ENCODE results near the gene SERPING1.

SERPING1 gene

DNA sequence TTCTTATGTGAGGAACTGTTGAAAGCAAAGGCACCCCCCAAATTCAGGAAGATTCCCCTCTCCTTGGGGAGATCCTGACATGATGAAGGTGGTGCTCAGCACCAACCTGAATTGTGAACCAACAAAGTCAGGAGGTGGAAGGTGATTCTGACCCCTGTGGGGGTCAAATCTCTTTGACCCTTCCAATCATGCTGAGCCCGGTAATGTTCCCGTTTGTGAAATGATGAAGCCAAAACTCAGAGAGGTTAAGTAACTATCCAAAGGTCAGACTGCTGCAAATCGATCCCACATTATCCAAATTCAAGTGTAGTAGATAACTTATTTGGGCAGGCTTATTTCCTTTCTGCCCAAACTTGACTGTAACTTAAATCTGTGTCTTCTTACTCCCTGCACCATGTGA, 19.1 kb downstream of the SERPING1 start:
- Histone ChIP-seq H3K27ac (replicated peaks) (no peak overlapping the region), H3K27me3 (ENCODE audit: insufficient read depth, poor library complexity, severe bottlenecking) (no peaks in the 10 kb centered on the region), H3K4me3 (replicated peaks; ENCODE audit: insufficient read depth, low read length) (no peak overlapping the region)
- no peak for DNase-seq (ENCODE audit: low read depth in 1 of 2, low spot score in 1 of 2)
- TF ChIP-seq POLR2AphosphoS5 (IDR thresholded peaks at IDR 0.05; ENCODE audit: low read depth) (no peak), SPI1 (IDR thresholded peaks at IDR 0.05; ENCODE audit: borderline replicate concordance, low read depth) (no peak), GABPA (IDR thresholded peaks at IDR 0.05; ENCODE audit: low read depth) (no peak)
- TF ChIP-seq, protein P1, sequence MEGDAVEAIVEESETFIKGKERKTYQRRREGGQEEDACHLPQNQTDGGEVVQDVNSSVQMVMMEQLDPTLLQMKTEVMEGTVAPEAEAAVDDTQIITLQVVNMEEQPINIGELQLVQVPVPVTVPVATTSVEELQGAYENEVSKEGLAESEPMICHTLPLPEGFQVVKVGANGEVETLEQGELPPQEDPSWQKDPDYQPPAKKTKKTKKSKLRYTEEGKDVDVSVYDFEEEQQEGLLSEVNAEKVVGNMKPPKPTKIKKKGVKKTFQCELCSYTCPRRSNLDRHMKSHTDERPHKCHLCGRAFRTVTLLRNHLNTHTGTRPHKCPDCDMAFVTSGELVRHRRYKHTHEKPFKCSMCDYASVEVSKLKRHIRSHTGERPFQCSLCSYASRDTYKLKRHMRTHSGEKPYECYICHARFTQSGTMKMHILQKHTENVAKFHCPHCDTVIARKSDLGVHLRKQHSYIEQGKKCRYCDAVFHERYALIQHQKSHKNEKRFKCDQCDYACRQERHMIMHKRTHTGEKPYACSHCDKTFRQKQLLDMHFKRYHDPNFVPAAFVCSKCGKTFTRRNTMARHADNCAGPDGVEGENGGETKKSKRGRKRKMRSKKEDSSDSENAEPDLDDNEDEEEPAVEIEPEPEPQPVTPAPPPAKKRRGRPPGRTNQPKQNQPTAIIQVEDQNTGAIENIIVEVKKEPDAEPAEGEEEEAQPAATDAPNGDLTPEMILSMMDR (IDR thresholded peaks at IDR 0.05; ENCODE audit: insufficient read depth, low read length), result no peak
- TF ChIP-seq, protein P2, sequence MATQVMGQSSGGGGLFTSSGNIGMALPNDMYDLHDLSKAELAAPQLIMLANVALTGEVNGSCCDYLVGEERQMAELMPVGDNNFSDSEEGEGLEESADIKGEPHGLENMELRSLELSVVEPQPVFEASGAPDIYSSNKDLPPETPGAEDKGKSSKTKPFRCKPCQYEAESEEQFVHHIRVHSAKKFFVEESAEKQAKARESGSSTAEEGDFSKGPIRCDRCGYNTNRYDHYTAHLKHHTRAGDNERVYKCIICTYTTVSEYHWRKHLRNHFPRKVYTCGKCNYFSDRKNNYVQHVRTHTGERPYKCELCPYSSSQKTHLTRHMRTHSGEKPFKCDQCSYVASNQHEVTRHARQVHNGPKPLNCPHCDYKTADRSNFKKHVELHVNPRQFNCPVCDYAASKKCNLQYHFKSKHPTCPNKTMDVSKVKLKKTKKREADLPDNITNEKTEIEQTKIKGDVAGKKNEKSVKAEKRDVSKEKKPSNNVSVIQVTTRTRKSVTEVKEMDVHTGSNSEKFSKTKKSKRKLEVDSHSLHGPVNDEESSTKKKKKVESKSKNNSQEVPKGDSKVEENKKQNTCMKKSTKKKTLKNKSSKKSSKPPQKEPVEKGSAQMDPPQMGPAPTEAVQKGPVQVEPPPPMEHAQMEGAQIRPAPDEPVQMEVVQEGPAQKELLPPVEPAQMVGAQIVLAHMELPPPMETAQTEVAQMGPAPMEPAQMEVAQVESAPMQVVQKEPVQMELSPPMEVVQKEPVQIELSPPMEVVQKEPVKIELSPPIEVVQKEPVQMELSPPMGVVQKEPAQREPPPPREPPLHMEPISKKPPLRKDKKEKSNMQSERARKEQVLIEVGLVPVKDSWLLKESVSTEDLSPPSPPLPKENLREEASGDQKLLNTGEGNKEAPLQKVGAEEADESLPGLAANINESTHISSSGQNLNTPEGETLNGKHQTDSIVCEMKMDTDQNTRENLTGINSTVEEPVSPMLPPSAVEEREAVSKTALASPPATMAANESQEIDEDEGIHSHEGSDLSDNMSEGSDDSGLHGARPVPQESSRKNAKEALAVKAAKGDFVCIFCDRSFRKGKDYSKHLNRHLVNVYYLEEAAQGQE (IDR thresholded peaks at IDR 0.05; ENCODE audit: insufficient replicate concordance, low read depth), result no peak

DNA sequence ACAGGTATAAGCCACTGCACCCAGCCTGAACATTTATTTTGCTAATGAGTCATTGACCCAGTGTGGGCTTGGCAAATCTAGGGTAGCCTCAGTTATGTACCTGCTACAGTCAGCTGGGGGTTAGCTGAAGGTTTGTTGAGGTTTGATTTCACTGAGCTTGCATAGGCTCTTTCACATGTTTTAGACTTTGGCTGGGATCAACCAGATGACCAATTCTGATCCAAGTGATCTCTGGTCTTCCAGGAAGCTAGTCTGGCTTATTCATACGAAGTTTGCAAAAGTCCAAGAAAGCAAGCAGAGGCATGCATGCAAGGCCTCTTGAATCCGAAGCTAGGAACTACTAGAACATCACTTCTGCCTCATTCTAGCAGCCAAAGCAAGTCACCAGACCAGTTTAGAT, 21.0 kb downstream of the SERPING1 start:
- TF ChIP-seq, protein P1 (IDR thresholded peaks at IDR 0.05; ENCODE audit: insufficient read depth, low read length), result no peak
- TF ChIP-seq, protein P2 (IDR thresholded peaks at IDR 0.05; ENCODE audit: insufficient replicate concordance, low read depth), result no peak
- no peak for TF ChIP-seq POLR2AphosphoS5 (IDR thresholded peaks at IDR 0.05; ENCODE audit: low read depth)
- no peak for TF ChIP-seq SPI1 (IDR thresholded peaks at IDR 0.05; ENCODE audit: borderline replicate concordance, low read depth)
- no peak for TF ChIP-seq GABPA (IDR thresholded peaks at IDR 0.05; ENCODE audit: low read depth)
- no peak overlapping the region for H3K4me3 ChIP-seq (replicated peaks; ENCODE audit: insufficient read depth, low read length)
- H3K27ac ChIP-seq (replicated peaks), result no peak overlapping the region
- H3K27me3 ChIP-seq (ENCODE audit: insufficient read depth, poor library complexity, severe bottlenecking), result no peaks in the 10 kb centered on the region
- no peak for DNase-seq (ENCODE audit: low read depth in 1 of 2, low spot score in 1 of 2)

DNA sequence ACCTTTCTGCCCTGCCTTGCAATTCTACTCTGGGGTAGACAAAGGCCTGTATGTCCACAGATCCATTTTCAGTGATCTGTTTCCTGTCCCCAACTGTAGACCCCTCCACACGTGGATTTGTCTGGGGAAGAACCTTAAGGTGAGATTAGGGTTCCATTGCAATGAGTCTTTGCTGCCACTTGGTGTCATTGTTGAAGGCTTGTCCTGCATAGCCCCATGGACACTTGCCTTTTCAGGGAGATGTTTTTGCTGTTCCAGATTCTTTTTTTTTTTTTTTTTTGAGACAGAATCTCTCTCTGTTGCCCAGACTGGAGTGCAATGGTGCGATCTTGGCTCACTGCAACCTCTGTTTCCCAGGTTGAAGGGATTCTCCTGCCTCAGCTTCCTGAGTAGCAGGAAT, 21.8 kb downstream of the SERPING1 start:
- DNase-seq (ENCODE audit: low read depth in 1 of 2, low spot score in 1 of 2), result no peak
- no peaks in the 10 kb centered on the region for H3K27me3 ChIP-seq (ENCODE audit: insufficient read depth, poor library complexity, severe bottlenecking)

DNA sequence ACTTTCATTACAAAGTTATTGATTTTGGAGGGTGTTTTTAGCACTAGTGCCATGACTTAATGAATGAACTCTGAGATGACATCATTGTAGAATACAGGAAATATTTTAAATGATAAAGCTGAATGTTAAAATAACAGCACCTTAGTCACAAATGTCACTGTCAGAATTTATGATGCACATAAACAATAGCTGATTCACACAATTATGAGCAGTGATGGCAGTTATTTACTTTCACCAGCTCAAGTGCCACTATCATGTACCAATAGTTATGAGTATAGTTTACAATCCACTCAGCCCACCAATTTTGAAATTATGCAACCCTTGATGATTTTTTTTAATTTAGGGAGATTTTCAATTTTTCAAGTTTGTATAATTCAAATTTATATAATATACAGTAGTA, 23.0 kb downstream of the SERPING1 start:
- no peak for DNase-seq (ENCODE audit: low read depth in 1 of 2, low spot score in 1 of 2)
- TF ChIP-seq, protein P2 (IDR thresholded peaks at IDR 0.05; ENCODE audit: insufficient replicate concordance, low read depth), result no peak
- TF ChIP-seq, protein P1 (IDR thresholded peaks at IDR 0.05; ENCODE audit: insufficient read depth, low read length), result no peak
- TF ChIP-seq POLR2AphosphoS5 (IDR thresholded peaks at IDR 0.05; ENCODE audit: low read depth) (no peak), SPI1 (IDR thresholded peaks at IDR 0.05; ENCODE audit: borderline replicate concordance, low read depth) (no peak), GABPA (IDR thresholded peaks at IDR 0.05; ENCODE audit: low read depth) (no peak)
- H3K27me3 ChIP-seq (ENCODE audit: insufficient read depth, poor library complexity, severe bottlenecking), result no peaks in the 10 kb centered on the region
- H3K27ac ChIP-seq (replicated peaks), result no peak overlapping the region
- no peak overlapping the region for H3K4me3 ChIP-seq (replicated peaks; ENCODE audit: insufficient read depth, low read length)

More for the DNA sequence above, 21.8 kb downstream of the SERPING1 start:
- no peak for TF ChIP-seq SPI1 (IDR thresholded peaks at IDR 0.05; ENCODE audit: borderline replicate concordance, low read depth)
- TF ChIP-seq, protein P1 (IDR thresholded peaks at IDR 0.05; ENCODE audit: insufficient read depth, low read length), result peak; percentile 17
- no peak overlapping the region for H3K27ac ChIP-seq (replicated peaks)
- H3K4me3 ChIP-seq (replicated peaks; ENCODE audit: insufficient read depth, low read length), result no peak overlapping the region

Data from HL-60 (cell line).